GM19463 (cell line): Measurements from ENCODE around the gene KLHL29.

ENCODE experiments used
- ATAC-seq: cut with Tn5 transposase; IDR thresholded peaks from one replicate; pipeline ENCODE4 v1.9.1; 2021; ENCODE audit warnings: mild to moderate bottlenecking, moderate library complexity; ENCODE audit not compliant: unreplicated experiment

The KLHL29 gene

DNA sequence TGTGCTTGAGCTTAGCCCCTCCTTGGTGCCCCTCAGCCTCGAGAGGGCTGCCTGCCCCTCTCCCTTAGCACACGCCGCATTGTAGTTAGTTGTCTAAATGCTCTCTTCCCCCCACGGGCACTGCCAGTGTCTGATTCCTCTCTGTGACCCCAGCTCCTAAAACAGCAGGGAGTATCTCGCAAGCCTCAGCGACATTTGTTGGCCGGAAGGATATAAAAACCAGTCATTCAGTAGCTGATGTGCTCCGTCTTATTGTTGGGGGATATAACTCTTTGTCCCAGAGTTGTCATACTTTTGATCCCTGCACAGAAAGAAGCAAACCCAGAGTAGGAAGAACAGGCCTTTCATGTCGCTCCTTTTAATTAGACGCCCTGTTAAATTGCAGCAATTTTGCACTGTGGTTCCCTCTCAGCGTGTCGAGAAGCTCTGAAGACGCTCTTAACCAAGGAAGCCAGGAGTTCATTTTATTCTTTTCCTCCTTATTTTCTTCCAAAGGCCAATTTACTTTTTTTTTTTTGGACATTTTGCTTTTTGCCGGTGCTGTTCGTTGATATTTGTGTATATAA is 201.8 kb downstream of the KLHL29 start:
- no peak for ATAC-seq

DNA sequence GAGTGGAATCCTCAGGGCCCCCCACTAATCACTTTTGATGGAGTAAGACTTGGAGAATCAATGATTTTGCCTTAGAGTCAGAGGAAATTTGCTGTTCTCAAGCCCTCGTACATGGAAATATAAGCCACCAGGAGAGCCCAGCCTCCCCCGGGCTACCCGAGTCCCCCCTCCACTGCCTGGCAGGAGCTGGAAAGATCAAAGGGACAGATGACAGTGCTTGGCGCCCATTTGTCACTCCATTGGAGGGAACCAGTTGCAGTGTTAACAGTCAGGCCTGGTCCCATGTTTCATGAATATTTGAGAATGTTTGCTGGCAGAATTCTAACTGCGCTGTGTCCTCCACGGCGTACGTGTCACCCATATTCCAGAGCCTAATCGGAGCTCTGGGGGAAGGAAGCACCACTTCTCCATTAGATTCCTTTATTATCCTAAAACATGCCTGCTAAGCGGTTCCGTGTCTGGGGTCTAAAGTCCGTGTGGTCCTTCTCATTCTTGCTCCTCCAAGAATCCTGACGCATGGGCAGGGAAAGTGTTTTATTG is 202.4 kb downstream of the KLHL29 start:
- ATAC-seq: no peak

DNA sequence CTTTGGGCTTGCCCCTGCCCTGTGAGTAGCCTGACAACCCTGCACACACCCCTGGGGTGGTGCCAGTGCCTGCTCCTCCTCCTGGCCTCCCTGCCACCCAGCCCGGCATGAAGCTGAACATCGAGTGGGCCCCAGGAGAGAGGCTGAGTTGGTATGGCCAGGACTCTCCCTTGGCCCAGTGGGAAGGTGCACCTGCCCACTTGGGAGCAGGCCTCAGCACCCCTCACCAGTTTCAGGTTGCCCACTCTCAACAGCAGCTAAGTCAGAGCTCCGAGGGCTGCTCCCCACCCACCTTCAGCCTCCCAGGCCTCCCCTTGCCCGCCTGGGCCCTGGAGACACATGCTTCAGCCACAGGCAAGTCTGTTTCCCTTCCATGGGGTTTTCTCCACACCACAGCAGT is 203.1 kb downstream of the KLHL29 start:
- ATAC-seq: no peak

DNA sequence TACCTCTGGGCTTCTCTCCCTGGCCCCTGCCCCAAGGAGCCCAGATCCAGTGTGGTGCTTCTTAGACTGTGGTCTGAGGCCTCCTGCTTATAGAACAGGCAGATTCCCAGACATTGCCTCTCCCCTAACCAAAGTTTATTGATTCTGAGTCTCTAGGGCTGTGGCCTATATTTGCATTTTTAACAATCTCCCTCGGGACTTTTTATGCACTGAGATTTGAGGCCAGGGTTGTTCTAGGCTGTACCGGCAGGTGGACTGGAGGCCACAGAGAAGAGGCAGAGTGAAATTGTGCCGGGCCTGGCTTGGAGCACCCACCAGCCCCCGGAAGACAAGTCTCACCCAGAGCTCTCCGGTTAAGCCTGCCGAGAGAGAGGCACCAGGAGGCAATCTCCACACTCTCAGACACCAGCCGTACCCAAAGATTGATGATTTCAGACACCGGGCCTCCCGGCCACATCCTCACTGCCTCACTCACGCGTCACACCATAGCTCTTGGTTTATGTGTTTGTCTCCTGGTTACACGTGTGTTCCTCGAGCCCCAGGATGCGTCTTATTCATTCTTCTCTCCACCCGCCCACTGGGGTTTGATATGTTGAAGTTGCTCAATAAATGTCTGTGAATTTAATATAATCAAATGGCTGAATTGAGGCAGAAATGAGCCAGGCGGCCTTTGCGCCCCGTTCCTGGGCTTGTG is 203.7 kb downstream of the KLHL29 start:
- ATAC-seq: no peak

DNA sequence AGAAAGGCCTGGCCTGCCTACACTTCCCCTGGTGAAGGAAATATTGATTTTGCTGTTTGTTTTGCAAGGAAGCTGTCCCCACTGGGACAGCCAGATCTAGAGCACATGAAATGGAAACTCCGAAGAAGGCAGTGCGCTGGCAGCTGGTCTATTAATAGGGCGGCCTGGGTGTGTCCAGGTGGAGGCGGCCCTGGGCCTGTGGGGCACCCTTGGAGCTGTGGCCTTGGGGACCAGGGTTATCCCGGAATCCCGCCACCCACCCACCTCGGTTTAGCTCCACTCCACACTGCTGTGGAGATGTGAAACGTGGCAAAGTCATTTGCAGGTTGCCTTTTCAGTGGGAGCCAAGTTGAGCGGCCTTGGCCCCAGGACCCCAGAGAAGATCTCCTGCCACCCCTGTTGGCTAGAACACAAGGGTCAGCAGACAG is 204.3 kb downstream of the KLHL29 start:
- ATAC-seq: no peak

DNA sequence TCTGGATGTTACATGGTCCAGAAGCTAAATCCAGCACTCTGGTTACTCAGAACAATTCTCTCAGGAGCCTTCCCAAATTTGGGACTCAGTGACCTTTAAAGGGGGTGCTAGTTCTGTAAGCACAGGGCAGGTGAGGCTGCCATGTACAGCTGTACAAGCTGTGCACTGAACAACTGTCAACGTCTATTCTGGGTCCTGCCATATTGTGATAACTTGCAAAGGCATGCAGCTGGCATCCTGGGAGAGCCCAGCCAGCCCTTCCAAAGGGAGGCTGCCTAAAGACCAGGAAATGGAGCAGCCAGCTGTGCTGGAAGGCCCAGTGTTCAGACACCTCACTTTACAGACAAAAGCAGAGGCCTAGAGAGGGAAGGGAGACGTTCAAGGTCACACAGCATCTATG is 204.8 kb downstream of the KLHL29 start:
- ATAC-seq: no peak

DNA sequence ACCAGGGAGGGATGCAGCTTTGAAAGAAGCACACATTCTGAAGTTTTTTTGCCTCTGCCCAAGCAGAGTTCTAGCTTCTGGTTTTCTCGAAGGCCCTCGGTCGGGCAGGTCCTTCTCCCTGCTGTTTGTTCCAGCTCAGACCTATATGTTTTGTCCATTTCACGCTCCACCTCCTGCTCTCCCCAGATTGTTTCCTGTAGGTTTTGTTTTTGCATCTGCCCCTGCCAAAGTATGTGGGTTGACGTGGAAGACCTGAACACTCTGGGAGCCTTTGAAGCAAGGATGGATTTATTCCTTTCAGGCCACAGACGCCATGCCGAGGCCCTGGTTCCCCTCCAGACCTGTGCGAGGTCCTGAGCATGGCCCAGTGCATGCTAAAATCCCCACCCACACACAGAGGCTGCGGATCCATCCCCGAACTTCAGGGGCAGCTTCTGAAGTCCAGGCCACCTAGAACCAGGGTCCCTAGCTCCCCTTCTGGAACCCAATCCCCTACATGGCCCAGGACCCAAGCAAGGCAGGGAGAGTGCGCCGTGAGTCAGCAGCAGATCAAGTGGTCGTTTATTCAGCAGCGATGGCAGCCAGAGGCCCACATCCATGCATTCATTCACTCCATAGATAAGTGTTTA is 205.4 kb downstream of the KLHL29 start:
- no peak for ATAC-seq

DNA sequence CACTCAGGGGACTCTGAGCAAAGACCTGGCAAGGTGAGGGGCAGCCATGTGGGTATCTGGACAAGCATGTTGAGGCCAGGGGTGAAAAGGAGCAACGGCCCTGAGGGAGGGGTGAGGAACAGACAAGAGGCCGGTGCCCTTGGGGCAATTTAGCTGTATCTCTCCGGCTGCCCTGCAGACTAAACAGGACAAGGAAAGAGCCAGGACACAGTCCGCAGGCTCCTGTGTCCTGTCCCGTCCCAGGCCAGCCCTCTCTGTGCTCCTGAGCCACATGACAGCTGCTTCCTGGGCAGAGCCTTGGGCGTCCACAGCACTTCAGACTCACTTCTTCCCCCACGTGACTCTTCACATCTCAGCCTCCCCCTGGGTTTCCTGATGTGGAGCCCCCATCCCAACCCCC is 206.1 kb downstream of the KLHL29 start:
- no peak for ATAC-seq

DNA sequence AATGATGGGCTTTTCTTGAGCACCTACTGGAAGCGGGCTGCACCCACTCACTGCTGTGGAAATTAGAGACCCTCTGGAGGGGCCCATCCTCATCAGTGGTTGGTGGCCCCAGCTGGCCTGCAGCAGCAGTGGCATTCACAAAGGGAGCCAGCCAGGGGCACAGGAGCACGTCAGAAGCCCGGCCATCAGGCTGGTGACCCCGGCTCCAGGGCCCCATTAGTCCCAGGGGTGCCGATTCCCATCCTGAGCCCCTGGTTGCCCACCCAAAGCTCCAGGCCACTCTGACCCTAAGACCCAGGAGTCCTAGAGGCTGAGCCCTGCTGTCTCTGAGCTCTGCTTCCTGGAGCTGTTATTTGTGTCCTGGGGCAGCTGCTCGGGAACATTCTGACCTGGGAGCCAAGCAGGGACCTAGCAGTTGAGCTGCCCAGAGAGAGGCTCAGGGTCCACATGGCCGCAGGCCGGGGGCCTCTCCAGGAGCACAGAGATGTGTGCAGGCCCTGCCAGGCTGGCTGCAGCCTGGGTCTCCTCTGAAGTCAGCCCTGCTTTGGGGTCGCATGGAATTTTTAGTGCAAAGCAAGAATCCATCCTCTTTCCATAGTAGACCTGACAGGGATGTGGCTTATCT is 207.2 kb downstream of the KLHL29 start:
- no peak for ATAC-seq

DNA sequence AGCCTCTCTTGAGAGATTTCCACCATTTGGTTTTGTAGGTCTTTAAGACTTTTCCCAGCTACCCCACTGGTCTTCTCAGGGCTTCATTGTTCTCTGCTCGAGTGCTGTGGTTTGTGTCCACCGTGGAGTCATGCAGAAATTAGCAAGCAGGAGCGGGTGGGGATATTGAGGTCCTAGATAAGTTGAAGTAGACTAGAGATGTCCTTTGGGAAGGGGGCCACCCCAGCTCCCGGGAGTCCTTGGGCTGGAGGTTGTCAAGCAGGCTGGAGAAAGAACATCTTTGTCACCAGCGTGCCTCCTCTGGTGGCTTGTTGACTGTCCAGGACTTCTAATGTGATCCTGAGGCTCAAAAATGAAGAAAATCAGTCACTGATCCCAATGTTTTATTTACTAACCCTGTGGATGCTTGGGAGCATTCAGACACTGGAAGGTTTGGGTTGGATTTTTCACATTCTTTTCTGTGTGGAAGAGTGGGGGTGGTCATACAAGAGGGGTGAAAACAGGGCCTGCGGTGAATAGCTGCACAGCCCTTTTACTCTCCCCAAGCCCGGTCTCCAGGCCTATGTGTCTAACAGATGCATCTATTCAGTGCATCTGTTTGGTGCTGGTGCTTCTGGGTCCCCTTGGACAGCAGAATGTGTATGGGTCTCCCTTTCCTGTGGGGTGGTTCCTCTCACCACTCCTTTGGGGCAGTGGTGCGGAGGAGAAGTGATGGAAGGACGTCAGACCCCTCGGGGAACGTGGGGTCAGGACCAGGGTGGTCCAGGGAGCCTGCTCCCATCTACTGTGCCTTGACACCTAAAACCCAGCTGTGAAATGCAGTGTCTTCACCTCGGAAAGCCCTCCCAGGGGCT is 208.1 kb downstream of the KLHL29 start:
- ATAC-seq: no peak

DNA sequence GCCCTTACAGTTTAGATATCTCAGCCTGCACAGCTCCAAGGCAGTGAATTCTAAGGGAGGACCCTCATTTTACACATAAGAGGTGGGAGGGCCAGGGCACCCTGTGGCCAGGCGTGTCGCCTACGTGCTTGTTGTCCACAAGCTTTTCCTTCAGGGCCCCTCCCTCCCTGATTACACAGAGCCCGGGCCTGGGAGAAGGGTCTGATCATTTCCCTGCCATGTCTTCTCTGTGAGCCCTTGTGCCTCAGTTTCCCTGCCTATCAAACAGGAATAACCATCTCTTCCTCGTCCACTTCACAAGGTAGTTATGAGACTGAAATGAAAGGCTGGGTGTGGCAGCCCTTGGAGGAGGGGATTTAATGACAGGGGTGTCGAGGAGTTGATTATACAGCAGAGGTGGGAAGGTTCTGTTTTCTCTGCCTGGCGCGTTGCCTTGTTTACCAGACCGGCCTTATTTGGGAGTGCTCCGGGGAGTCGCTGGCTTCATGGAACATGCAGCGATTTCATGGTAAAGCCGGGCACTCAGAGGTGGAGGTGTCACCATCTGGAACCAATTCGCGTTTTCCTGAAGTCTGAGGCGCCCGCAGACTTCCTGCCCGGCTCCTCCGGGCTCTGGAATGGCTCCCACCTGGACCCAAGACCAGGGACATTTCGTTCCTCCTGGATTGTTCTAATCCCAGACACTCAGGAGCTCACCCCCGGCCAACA is 208.9 kb downstream of the KLHL29 start:
- ATAC-seq: no peak

DNA sequence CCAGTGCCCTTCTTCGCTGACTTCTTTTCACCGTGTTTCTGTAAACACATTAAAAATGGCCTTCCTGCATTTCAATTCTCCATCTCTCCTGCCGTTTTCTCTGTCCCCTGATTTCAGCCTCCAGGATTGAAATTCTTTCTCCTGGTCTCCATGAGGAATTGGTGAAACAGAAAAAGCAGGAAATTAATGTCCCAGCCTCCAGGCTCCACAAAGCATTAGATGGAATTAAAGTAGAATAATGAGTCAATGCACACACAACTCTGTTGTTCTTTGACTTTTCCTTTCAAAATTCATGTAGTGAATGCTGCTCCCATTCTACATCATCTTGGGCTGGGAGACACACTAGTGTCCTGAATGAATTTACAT is 209.5 kb downstream of the KLHL29 start:
- no peak for ATAC-seq

DNA sequence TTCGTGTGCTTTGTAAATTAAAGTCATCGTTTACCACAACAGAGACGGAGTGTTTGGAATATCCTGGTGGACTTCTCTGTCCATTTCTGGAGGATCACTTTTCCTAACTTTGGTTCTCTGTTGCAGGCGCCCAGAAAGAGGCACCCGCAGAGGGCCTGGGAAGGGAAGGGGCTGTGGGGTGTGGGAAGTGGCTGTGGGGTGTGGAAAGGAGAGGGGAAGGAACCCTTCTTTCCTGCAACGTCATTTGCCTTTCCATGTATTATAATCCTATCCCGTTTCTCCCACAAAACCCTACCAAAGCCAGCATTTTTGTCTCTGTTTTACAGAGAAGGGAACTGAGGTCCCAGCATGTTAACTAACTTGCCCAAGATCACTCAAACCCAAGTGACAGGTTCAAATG is 210.0 kb downstream of the KLHL29 start:
- ATAC-seq: no peak

DNA sequence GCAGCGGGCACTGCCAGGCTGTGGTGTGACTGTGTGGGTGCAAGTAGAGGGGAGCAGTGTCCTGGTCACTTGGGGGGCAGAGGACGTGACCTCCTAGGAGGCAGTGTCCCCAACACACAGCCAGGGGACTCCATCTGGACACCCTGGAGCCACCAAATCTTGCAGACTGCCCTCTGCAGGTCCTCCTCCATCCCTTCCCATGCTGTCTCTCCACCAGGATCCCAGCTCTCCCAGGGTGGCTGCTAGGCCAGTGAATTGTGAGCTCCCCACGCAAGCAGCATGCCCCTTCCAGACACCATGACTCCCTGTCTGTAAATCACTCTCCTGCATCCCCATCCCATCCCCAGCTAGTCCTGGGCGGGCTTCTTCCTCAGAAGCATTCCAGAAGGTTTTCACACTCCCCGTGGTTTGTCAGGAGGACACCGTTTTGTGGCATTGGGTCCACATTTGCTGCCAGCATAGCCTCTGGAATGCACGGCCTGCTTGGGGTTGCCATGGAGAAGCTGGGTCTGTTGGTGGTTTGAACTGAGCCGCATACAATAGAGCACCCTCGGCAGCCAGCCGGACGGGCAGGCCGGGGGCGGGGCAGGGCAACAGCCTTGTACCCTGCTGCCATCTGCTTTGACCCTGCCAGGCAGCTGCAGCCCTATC is 210.7 kb downstream of the KLHL29 start:
- ATAC-seq: no peak

DNA sequence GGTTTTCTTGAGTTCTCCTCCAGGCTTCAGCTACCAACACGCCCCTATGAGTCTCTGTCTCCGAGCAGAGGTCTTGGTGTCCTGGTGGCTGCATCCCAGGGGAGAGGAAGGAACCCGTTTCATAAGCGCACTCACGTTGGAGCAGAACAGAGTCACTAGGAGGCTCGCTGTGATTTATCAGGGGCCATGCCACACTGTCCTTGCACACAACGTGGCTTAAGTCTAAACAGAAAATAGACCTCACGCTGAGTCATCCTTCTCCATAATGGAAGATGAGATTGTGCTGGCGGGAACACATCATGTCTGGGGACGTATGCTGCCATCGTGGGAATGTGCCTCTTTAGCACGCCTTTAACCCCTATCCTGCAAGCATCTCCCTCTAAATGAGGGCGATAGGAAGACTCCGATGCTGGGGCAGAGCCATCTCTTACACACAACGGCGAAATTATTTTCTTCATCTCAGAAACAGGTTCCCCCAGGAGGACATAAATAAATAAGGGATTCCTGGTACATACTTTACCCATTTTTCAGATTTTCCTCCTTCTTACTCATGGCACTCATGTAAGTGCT is 211.4 kb downstream of the KLHL29 start:
- ATAC-seq: no peak

DNA sequence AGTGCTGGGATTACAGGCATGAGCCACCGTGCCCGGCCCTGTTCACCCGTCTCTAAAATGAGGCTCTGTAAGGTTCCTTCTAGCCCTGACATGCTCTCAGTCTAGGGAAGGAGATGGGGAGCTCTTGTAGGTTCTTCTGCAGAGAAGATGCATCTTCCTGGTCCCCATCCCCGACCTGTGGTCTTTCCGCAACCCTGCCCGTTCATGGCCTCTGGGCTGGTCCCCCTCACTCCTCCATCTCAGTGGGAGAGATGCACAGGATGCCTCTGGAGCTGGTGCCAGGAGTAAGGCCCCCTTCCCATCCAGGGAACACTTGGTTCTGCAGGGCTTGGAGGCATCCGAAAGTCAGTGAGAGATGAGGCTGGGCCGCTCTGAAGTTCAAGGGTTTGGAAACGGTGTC is 212.7 kb downstream of the KLHL29 start:
- no peak for ATAC-seq

DNA sequence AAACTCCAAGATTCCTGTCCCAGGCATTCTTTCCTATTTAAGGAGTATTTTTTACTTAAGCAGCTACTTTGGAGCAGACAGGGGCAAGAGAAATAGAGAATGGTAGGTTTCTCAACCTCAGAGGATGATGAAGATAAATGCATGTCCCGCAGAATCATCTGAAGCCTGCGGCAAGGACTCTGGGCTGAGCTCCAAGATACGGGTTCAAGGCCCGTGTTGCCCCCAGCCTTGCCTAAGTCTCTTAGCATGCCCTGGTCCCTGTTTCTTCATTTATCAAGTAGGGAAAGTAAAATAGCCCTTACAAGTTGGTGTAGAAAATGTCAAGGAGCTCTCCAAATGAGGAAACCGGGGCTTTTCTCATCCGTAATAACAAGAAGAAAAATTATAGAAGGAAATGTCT is 214.0 kb downstream of the KLHL29 start:
- no peak for ATAC-seq

DNA sequence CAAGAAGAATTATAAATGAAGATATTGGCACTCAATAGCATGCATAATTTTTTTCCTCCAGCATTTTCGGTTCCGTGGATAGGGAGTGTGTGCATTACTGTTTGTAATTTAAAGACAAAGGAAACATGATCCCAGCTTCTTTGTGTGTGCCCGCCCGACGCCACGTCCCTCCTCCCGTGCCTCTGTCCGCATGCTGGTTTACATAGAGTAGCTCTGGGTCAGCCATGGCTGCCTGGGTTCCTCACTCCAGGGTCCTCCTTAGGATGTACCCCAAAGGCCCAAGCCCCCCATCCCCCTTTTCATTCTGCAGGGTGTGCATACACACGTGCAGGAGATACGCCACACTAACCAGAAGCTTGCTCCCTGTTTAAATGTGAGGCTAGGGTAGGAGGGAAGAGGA is 214.7 kb downstream of the KLHL29 start:
- no peak for ATAC-seq

DNA sequence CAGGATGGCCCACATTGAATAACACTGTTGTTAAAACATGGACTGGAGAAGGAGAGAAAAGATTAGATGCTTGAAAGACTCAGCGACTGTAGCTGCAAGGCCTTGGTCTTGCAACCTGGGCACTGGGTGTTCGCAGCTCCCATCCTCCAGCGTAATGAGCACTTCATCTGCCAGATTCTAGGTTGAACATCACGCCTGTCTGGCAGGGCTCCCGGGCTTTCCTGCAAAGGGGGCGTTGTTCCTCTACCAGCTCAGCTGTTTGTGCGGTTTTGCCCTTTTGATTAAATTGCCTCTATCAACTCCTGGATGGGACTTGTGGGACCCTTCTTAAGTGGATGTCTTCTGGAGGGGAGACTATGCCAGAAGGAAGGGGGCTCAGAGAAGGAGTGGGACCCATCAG is 215.4 kb downstream of the KLHL29 start:
- ATAC-seq: no peak
